Neuronal stem cell (in vitro differentiated cells): ENCODE data around the gene PRKN.

Experiments used
- DNase-seq: peaks from one replicate; pipeline ENCODE4 v3.0.0-alpha.2; 2013; ENCODE audit warnings: low spot score
- H2AFZ ChIP-seq: one replicate; pipeline ENCODE4 v1.6.1; 2013; ENCODE audit warnings: mild to moderate bottlenecking, low read length, inconsistent platforms
- H2AK5ac ChIP-seq: 2 replicates; pipeline ENCODE4 v1.6.1; 2013; ENCODE audit warnings: low read depth, mild to moderate bottlenecking, inconsistent platforms, low read length, moderate library complexity, mixed read lengths
- H2BK120ac ChIP-seq: 2 replicates; pipeline ENCODE4 v1.6.1; 2013; ENCODE audit warnings: low read depth, mild to moderate bottlenecking, inconsistent platforms, low read length, moderate library complexity, mixed read lengths
- H2BK12ac ChIP-seq: one replicate; pipeline ENCODE4 v1.6.1; 2013; ENCODE audit warnings: low read length, inconsistent platforms
- H2BK15ac ChIP-seq: 2 replicates; pipeline ENCODE4 v1.6.1; 2013; ENCODE audit warnings: mild to moderate bottlenecking, low read length, inconsistent platforms, mixed read lengths
- H2BK5ac ChIP-seq: one replicate; pipeline ENCODE4 v1.6.1; 2013; ENCODE audit warnings: inconsistent platforms, mild to moderate bottlenecking, low read length, moderate library complexity
- H3K14ac ChIP-seq: one replicate; pipeline ENCODE4 v1.6.1; 2013; ENCODE audit warnings: low read length, inconsistent platforms
- H3K18ac ChIP-seq: 2 replicates; pipeline ENCODE4 v1.6.1; 2013; ENCODE audit warnings: low read length, inconsistent platforms
- H3K23ac ChIP-seq: 2 replicates; pipeline ENCODE4 v1.6.1; 2013; ENCODE audit warnings: low read depth, mild to moderate bottlenecking, mixed read lengths, low read length, inconsistent platforms; ENCODE audit not compliant: poor library complexity
- H3K27ac ChIP-seq: replicated peaks from 3 replicates; pipeline ENCODE4 v1.5.1; 2013; ENCODE audit warnings: low read length, inconsistent platforms
- H3K27me3 ChIP-seq, 3 experiments: 2 replicates each; pipeline ENCODE4 v1.6.1; 2013; ENCODE audit warnings: low read length in 3 of 3, mild to moderate bottlenecking in 2 of 3, inconsistent platforms in 1 of 3, low read depth in 1 of 3, mixed read lengths in 1 of 3, moderate library complexity in 1 of 3; ENCODE audit not compliant: control insufficient read depth in 3 of 3, insufficient read depth in 3 of 3
- H3K36me3 ChIP-seq, 2 donors: replicated peaks in 1 of 2; 2 replicates each; pipeline ENCODE4 v1.6.1; 2013; ENCODE audit warnings: low read length in 2 of 2; ENCODE audit not compliant: control insufficient read depth in 2 of 2, insufficient read depth in 2 of 2
- H3K4ac ChIP-seq: 2 replicates; pipeline ENCODE4 v1.6.1; 2013; ENCODE audit warnings: inconsistent platforms, mild to moderate bottlenecking, low read length, moderate library complexity
- H3K4me1 ChIP-seq, 2 donors: 1 replicate in 1 of 2; 2 replicates in 1 of 2; pipeline ENCODE4 v1.6.1; 2013; ENCODE audit warnings: low read length in 2 of 2, low read depth in 1 of 2; ENCODE audit not compliant: control insufficient read depth in 2 of 2, insufficient read depth in 1 of 2
- H3K4me2 ChIP-seq: one replicate; pipeline ENCODE4 v1.6.1; 2013; ENCODE audit warnings: mild to moderate bottlenecking, low read length, inconsistent platforms; ENCODE audit not compliant: insufficient read depth, poor library complexity, severe bottlenecking
- H3K4me3 ChIP-seq, 2 donors: 2 replicates each; pipeline ENCODE4 v1.5.1; 2013; ENCODE audit warnings: low read length in 2 of 2, mild to moderate bottlenecking in 2 of 2, inconsistent platforms in 1 of 2, moderate library complexity in 1 of 2
- H3K79me1 ChIP-seq: one replicate; pipeline ENCODE4 v1.6.1; 2013; ENCODE audit warnings: low read depth, mild to moderate bottlenecking, inconsistent platforms, low read length, moderate library complexity
- H3K9ac ChIP-seq: one replicate; pipeline ENCODE4 v1.6.1; 2013; ENCODE audit warnings: mild to moderate bottlenecking, low read depth, low read length, inconsistent platforms; ENCODE audit not compliant: poor library complexity
- H3K9me3 ChIP-seq, 2 donors: replicated peaks in 1 of 2; 2 replicates each; pipeline versions ENCODE3 to v1.6.1; 2013; ENCODE audit warnings: low read length in 2 of 2, mild to moderate bottlenecking in 2 of 2, inconsistent platforms in 1 of 2, low read depth in 1 of 2, mixed read lengths in 1 of 2, moderate library complexity in 1 of 2; ENCODE audit not compliant: control insufficient read depth in 2 of 2, insufficient read depth in 1 of 2
- H4K8ac ChIP-seq: one replicate; pipeline ENCODE4 v1.6.1; 2013; ENCODE audit warnings: low read depth, mild to moderate bottlenecking, inconsistent platforms, low read length, moderate library complexity
- H4K91ac ChIP-seq: one replicate; pipeline ENCODE4 v1.6.1; 2013; ENCODE audit warnings: low read length, low read depth, mild to moderate bottlenecking, inconsistent platforms; ENCODE audit not compliant: poor library complexity
- WGBS, 2 donors: extraction: QIAGEN DNeasy Blood & Tissue Kit; methylation state at CpG; one replicate each; pipeline ENCODE4 v1.1.7; 2013; ENCODE audit warnings: missing lambda C conversion rate in 2 of 2, mixed read lengths in 1 of 2; ENCODE audit not compliant: insufficient read length in 2 of 2, insufficient replicate concordance in 1 of 2; ENCODE audit errors: extremely low coverage in 2 of 2; 5-methylcytosine and 5-hydroxymethylcytosine counted together

Gene PRKN

GRCh38 chr6:162728706-162729105 lies 1.1 kb upstream of the PRKN start:
- Histone ChIP-seq H2BK120ac (no peak overlapping the region), H3K14ac (no peak overlapping the region), H3K9ac (no peak overlapping the region), H4K91ac (no peak overlapping the region), H3K9me3 (no peaks in the 10 kb centered on the region), H2BK5ac (no peak overlapping the region), H2BK12ac (no peak overlapping the region), H3K4me3 (no peak overlapping the region), H2AFZ (peak overlapping the region; percentile 86), H2BK15ac (no peak overlapping the region), H3K27me3 (no peaks in the 10 kb centered on the region), H3K36me3 (no peaks in the 10 kb centered on the region), H3K4me2 (no peak overlapping the region), H3K4ac (no peak overlapping the region), H2AK5ac (no peak overlapping the region), H4K8ac (no peak overlapping the region), H3K23ac (no peak overlapping the region), H3K4me1 (peaks cover 7 to 11% of the 10 kb centered on the region in 2 donors), H3K18ac (no peak overlapping the region), H3K27ac (no peak overlapping the region), H3K79me1 (no peaks in the 10 kb centered on the region)
- no peak for DNase-seq
- no CpG with 5 or more reads among the region's 1 CpG for WGBS, 2 donors

- H3K27ac ChIP-seq = peak overlapping the region; percentile 31
These were observed 631 bp upstream of the PRKN start for GRCh38 chr6:162728197-162728596.

DNA sequence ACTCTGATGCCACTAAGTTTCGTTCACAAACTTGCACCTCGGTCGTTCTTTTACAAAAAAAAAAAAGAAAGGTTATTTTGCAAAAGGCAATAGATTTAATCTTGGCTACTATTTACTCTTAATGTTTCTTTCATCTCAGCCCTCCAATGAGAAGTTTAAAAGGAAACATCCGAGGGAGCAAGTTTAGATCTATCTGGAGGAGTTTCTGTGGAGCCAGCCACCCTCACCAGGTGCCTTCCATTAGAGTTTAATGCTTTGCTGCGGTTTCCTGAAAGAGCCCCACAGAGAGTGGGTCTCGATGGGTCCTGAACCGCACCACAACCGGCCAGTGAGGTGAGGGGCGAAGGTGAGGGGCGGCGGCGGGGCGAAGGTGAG lies 632 bp downstream of the PRKN start:
- no peak overlapping the region for H2AK5ac ChIP-seq
- H3K4me1 ChIP-seq = peaks cover 8 to 14% of the 10 kb centered on the region in 2 donors
- H2AFZ ChIP-seq = peak overlapping the region; percentile 95
- DNase-seq = no peak
- H3K4me3 ChIP-seq = peak overlapping the region; percentile 84 to 95
- no peak overlapping the region for H4K91ac ChIP-seq
- peak overlapping the region; percentile 95 for H3K18ac ChIP-seq
- H3K23ac ChIP-seq = peak overlapping the region; percentile 80
- H3K79me1 ChIP-seq = no peaks in the 10 kb centered on the region
- peak overlapping the region; percentile 69 for H3K4me2 ChIP-seq
- no peak overlapping the region for H2BK12ac ChIP-seq
- H3K27ac ChIP-seq = no peak overlapping the region
- no CpG with 5 or more reads among the region's 13 CpGs for WGBS, 2 donors
- no peak overlapping the region for H3K9ac ChIP-seq
- no peaks in the 10 kb centered on the region for H3K27me3 ChIP-seq
- H2BK5ac ChIP-seq = peak overlapping the region; percentile 75
- no peak overlapping the region for H3K14ac ChIP-seq
- no peak overlapping the region for H2BK120ac ChIP-seq
- no peak overlapping the region for H4K8ac ChIP-seq
- H2BK15ac ChIP-seq = no peak overlapping the region
- no peaks in the 10 kb centered on the region for H3K9me3 ChIP-seq
- no peaks in the 10 kb centered on the region for H3K36me3 ChIP-seq
- no peak overlapping the region for H3K4ac ChIP-seq

More at GRCh38 chr6:162728197-162728596, 631 bp upstream of the PRKN start:
- H3K9ac ChIP-seq = no peak overlapping the region
- H3K4ac ChIP-seq = no peak overlapping the region
- peak overlapping the region; percentile 86 for H2AFZ ChIP-seq
- no CpG with 5 or more reads among the region's 7 CpGs for WGBS, 2 donors
- H2AK5ac ChIP-seq = no peak overlapping the region
- no peaks in the 10 kb centered on the region for H3K9me3 ChIP-seq
- H3K4me3 ChIP-seq = peak overlapping the region in 1 of 2 donors; percentile 47
- H3K36me3 ChIP-seq = no peaks in the 10 kb centered on the region
- peaks cover 8 to 14% of the 10 kb centered on the region in 2 donors for H3K4me1 ChIP-seq
- no peak for DNase-seq
- H3K18ac ChIP-seq = peak overlapping the region; percentile 59
- H3K4me2 ChIP-seq = peak overlapping the region; percentile 29
- H3K27me3 ChIP-seq = no peaks in the 10 kb centered on the region
- peak overlapping the region; percentile 86 for H4K8ac ChIP-seq
- H2BK15ac ChIP-seq = peak overlapping the region; percentile 35
- no peak overlapping the region for H3K23ac ChIP-seq
- H4K91ac ChIP-seq = no peak overlapping the region
- no peak overlapping the region for H3K14ac ChIP-seq
- H2BK120ac ChIP-seq = no peak overlapping the region
- H2BK5ac ChIP-seq = no peak overlapping the region
- H2BK12ac ChIP-seq = no peak overlapping the region
- H3K79me1 ChIP-seq = no peaks in the 10 kb centered on the region

DNA sequence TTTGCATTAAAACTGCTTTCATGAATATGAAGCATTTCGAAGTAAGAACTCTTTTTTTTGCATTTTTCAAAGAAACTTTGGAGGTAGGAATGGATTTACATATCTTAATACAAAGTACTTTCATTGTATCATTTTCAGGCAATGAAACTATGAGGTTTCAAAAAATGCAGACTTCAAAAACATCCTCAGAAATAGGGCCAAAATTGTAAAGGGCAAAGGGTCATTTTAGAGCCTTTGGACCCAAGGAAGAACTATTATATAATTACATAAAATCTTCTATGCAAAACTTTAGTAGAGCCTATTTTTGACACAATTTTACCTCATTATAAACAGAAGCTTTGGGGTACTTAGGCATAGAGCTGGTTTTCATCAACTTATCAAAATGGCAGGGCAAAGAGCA lies 4.9 kb downstream of the PRKN start:
- no peak overlapping the region for H3K4me2 ChIP-seq

More for the DNA sequence above, 4.9 kb downstream of the PRKN start:
- H3K14ac ChIP-seq = no peak overlapping the region
- H3K18ac ChIP-seq = no peak overlapping the region
- H2AK5ac ChIP-seq = no peak overlapping the region
- no peaks in the 10 kb centered on the region for H3K79me1 ChIP-seq
- H3K4me3 ChIP-seq = no peak overlapping the region
- no peaks in the 10 kb centered on the region for H3K9me3 ChIP-seq
- H2AFZ ChIP-seq = no peak overlapping the region
- H4K8ac ChIP-seq = no peak overlapping the region
- no CpG with 5 or more reads among the region's 1 CpG for WGBS, 2 donors
- H3K27ac ChIP-seq = no peak overlapping the region
- no peak overlapping the region for H3K9ac ChIP-seq
- no peaks in the 10 kb centered on the region for H3K27me3 ChIP-seq
- H2BK5ac ChIP-seq = no peak overlapping the region
- no peak overlapping the region for H2BK12ac ChIP-seq
- H2BK15ac ChIP-seq = no peak overlapping the region
- no peak overlapping the region for H3K4ac ChIP-seq
- no peaks in the 10 kb centered on the region for H3K36me3 ChIP-seq
- no peak overlapping the region for H2BK120ac ChIP-seq
- H4K91ac ChIP-seq = no peak overlapping the region
- no peak for DNase-seq
- peaks cover 7% of the 10 kb centered on the region in 2 donors for H3K4me1 ChIP-seq
- no peak overlapping the region for H3K23ac ChIP-seq
